HCT116 (cell line): ENCODE data around the gene WFDC2.

ENCODE experiments used
- EGR1 ChIP-seq: IDR thresholded peaks from 2 replicates; pipeline ENCODE4 v1.6.1; 2012; ENCODE audit warnings: low read depth
- ELF1 ChIP-seq: IDR thresholded peaks from 2 replicates; pipeline ENCODE4 v1.6.1; 2012; ENCODE audit warnings: low read depth, borderline replicate concordance
- EZH2 ChIP-seq: fragments of 200-600 bp; sonication (generic); IDR thresholded peaks from 2 replicates; pipeline ENCODE4 v1.6.1; 2017; ENCODE audit warnings: antibody characterized with exemption, mixed run types
- JUND ChIP-seq: IDR thresholded peaks from 2 replicates; pipeline ENCODE4 v1.6.1; 2012
- MAX ChIP-seq: IDR thresholded peaks from 2 replicates; pipeline ENCODE4 v1.6.1; 2012
- POLR2A ChIP-seq: IDR thresholded peaks from 2 replicates; pipeline ENCODE4 v1.7.0; 2011; ENCODE audit warnings: borderline replicate concordance; ENCODE audit not compliant: insufficient read depth, insufficient read length; ENCODE audit errors: extremely low read depth
- POLR2AphosphoS5 ChIP-seq: IDR thresholded peaks from 2 replicates; pipeline ENCODE4 v1.6.1; 2011; ENCODE audit warnings: mild to moderate bottlenecking, low read depth, low read length, moderate library complexity
- TF ChIP-seq, protein P1 (sequence below), 3 experiments: fragments of 200-600 bp in 1 of 3; sonication (generic) in 1 of 3; IDR thresholded peaks in 2 of 3; conservative IDR thresholded peaks in 1 of 3; 2 replicates each; pipeline ENCODE4 v1.5.1; 2012 to 2017; ENCODE audit warnings: low read depth in 2 of 3, low read length in 2 of 3, antibody characterized with exemption in 1 of 3, borderline replicate concordance in 1 of 3, control low read depth in 1 of 3, mild to moderate bottlenecking in 1 of 3, mixed read lengths in 1 of 3, mixed run types in 1 of 3, moderate library complexity in 1 of 3; ENCODE audit not compliant: insufficient read depth in 1 of 3

GRCh38 chr20:45515147-45515913, 45.8 kb downstream of the WFDC2 start, which contains the start of gene SPINT3:
- TF ChIP-seq, protein P1, sequence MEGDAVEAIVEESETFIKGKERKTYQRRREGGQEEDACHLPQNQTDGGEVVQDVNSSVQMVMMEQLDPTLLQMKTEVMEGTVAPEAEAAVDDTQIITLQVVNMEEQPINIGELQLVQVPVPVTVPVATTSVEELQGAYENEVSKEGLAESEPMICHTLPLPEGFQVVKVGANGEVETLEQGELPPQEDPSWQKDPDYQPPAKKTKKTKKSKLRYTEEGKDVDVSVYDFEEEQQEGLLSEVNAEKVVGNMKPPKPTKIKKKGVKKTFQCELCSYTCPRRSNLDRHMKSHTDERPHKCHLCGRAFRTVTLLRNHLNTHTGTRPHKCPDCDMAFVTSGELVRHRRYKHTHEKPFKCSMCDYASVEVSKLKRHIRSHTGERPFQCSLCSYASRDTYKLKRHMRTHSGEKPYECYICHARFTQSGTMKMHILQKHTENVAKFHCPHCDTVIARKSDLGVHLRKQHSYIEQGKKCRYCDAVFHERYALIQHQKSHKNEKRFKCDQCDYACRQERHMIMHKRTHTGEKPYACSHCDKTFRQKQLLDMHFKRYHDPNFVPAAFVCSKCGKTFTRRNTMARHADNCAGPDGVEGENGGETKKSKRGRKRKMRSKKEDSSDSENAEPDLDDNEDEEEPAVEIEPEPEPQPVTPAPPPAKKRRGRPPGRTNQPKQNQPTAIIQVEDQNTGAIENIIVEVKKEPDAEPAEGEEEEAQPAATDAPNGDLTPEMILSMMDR (IDR thresholded peaks at IDR 0.05 in 2 of 3, conservative IDR thresholded peaks at IDR 0.05 in 1 of 3; ENCODE audit: borderline replicate concordance in 1 of 3, insufficient read depth in 1 of 3, low read depth in 2 of 3, low read length in 2 of 3): no peak
- TF ChIP-seq POLR2A (no peak), JUND (no peak), ELF1 (no peak), POLR2AphosphoS5 (no peak), MAX (no peak), EGR1 (no peak), EZH2 (no peak)
